Memory B cell (primary cell): ENCODE data around the gene ADGRL4.
"Not testable (repeated sequence)": the region's sequence is repeated elsewhere in the genome, so short reads cannot be mapped to it uniquely, and the experiment has no call there.

Source experiments
- ATAC-seq: fragments of 150-1000 bp; cut with Tn5 transposase; 2 replicates; pipeline ENCODE4 v1.10.0; 2021; ENCODE audit warnings: low read depth, mild to moderate bottlenecking, moderate library complexity
- DNase-seq, 2 donors: peaks; one replicate each; pipeline ENCODE4 v3.0.0; 2022; ENCODE audit warnings: low spot score in 2 of 2
- H3K27ac Mint-ChIP-seq: one replicate; pipeline ENCODE4 v1.8.0; 2022; ENCODE audit warnings: mild to moderate bottlenecking, moderate library complexity, mixed read lengths
- H3K27me3 Mint-ChIP-seq: one replicate; pipeline ENCODE4 v1.8.0; 2022; ENCODE audit warnings: mixed read lengths
- H3K36me3 Mint-ChIP-seq: one replicate; pipeline ENCODE4 v1.8.0; 2022; ENCODE audit warnings: mild to moderate bottlenecking, mixed read lengths
- H3K4me1 Mint-ChIP-seq: one replicate; pipeline ENCODE4 v1.8.0; 2022; ENCODE audit warnings: mixed read lengths
- H3K4me3 Mint-ChIP-seq: one replicate; pipeline ENCODE4 v1.8.0; 2022; ENCODE audit warnings: mild to moderate bottlenecking, moderate library complexity, mixed read lengths
- H3K9me3 Mint-ChIP-seq: one replicate; pipeline ENCODE4 v1.8.0; 2022; ENCODE audit warnings: mixed read lengths

The ADGRL4 gene

DNA sequence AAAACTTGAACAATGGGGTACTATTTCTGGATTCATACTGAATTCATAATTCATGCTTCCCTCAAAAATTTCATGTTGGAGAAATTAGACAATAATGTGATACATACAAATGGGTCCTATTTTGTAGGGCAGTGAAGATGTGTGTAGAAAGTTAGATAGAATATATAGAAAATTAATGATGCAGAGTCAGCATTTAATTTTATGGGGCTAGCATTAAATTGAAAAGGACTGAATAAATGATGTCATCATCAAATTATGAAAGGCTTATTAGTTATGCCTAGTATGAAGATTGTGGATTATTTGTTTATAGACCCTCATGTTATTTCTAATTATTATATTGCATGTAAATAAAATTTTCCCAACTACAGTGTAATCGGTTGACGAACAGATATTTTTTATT, 119.1 kb downstream of the ADGRL4 start:
- Mint-ChIP-seq H3K27ac (no peak overlapping the region), H3K9me3 (peaks cover 2% of the 10 kb centered on the region), H3K4me1 (no peaks in the 10 kb centered on the region), H3K27me3 (peaks cover 2% of the 10 kb centered on the region), H3K36me3 (no peaks in the 10 kb centered on the region), H3K4me3 (no peak overlapping the region)
- ATAC-seq (no peak), DNase-seq (no peak)

DNA sequence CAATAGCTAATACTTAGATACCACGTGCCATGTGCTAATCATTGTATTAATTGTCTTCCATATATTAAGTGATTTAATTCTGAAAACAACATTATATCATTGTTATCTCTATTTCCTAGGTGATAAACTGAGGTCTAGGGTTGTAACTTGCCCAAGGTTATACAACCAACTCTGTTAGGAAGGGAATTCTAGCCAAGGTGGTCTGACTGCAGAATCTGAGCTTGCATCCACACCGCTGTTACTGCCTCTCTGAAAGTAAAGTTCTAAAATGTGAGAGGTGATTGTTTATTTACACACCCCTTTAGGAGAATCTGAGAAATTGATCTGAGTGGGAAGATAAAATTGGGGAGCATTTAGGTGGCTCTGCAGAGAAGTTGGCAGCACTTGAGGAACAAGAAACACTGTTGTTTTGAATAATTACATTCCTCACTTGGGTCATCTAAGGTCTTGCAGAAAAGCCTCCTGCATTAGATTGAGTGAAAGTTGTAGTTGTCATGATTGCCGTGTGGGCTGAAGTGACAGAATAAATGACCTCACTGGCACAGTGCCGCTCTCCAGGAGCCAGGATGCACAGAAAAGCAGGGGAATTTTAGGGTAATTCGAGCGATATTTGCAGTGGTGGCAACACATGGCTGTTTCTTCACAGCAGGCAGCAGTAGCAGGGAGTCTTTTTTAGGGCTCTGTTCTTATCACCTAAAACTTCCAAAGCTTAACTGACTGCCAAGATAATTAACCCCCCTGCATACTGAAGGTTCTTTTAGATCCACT, 121.7 kb downstream of the ADGRL4 start:
- H3K36me3 Mint-ChIP-seq = no peaks in the 10 kb centered on the region
- no peak for DNase-seq
- ATAC-seq = no peak
- H3K4me1 Mint-ChIP-seq = no peaks in the 10 kb centered on the region
- H3K9me3 Mint-ChIP-seq = peaks cover 2% of the 10 kb centered on the region
- H3K4me3 Mint-ChIP-seq = no peak overlapping the region
- H3K27me3 Mint-ChIP-seq = peaks cover 2% of the 10 kb centered on the region
- H3K27ac Mint-ChIP-seq = no peak overlapping the region

DNA sequence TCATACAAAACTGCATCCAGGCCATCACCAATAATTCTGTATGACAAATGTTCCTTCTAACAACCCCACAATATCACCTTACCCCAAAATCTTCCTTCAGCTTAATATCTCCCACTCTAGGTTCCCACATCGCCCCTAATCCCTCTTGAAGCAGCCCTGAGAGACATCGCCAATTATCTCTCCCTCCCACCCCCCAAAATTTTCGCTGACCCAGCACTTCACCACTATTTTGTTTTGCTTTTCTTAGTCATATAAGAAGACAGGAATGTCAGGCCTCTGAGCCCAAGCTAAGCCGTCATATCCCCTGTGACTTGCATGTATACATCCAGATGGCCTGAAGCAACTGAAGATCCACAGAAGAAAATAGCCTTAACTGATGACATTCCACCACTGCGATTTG, 126.3 kb downstream of the ADGRL4 start:
- no peak for ATAC-seq
- Mint-ChIP-seq H3K9me3 (no peaks in the 10 kb centered on the region), H3K27me3 (no peaks in the 10 kb centered on the region), H3K27ac (no peak overlapping the region), H3K36me3 (no peaks in the 10 kb centered on the region), H3K4me1 (no peaks in the 10 kb centered on the region), H3K4me3 (no peak overlapping the region)
- no peak for DNase-seq

DNA sequence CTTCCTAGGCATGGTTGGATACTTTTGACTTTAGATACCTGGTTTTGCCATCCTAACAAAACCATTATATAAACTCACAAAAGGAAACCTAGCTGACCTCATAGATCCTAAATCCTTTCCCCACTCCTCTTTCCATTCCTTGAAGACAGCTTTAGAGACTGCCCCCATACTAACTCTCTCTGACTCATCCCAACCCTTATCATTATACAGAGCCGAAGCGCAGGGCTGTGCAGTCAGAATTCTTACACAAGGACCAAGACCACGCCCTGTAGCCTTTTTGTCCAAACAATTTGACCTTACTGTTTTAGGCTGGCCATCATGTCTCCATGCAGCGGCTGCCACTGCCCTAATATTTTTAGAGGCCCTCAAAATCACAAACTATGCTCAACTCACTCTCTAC, 130.5 kb downstream of the ADGRL4 start:
- DNase-seq, H3K27ac Mint-ChIP-seq, H3K4me1 Mint-ChIP-seq, H3K36me3 Mint-ChIP-seq, H3K4me3 Mint-ChIP-seq, H3K9me3 Mint-ChIP-seq, H3K27me3 Mint-ChIP-seq, ATAC-seq: not testable (repeated sequence)

DNA sequence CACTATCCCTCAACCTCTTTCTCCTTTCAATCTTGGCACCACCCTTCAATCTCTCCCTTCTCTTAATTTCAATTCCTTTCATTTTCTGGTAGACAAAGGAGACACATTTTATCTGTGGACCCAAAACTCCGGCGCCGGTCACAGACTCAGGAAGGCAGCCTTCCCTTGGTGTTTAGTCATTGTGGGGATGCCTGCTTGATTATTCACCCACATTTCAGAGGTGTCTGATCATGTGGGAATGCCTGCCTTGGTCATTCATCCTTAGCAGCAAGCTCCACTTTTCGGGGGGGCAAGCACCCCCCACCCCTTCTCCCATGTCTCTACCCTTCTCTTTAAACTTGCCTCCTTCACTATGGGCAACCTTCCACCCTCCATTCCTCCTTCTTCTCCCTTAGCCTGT, 133.7 kb downstream of the ADGRL4 start:
- not testable (repeated sequence) for ATAC-seq, H3K9me3 Mint-ChIP-seq, H3K27me3 Mint-ChIP-seq, H3K36me3 Mint-ChIP-seq, DNase-seq, H3K4me1 Mint-ChIP-seq, H3K4me3 Mint-ChIP-seq, H3K27ac Mint-ChIP-seq

DNA sequence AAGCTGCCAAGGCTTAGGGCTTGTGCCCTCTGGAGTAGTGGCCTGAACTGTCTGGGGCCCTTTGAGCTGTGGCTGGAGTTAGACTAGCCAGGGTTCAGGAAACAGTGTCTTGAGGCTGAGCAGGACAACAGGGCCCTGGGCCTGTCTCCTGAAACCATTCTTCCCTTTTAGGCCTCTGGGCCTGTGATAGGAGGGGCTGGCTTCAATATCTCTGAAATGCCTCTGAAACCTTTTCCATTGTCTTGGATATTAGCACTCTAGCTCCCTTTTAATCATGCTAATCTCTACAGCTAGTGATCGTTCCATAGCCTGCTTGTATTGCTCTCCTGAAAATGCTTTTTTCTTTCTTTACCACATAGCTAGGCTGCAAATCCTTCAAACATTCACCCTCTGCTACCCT, 135.3 kb downstream of the ADGRL4 start:
- H3K27ac Mint-ChIP-seq = no peak overlapping the region
- DNase-seq (no peak), ATAC-seq (no peak)
- H3K27me3 Mint-ChIP-seq = no peaks in the 10 kb centered on the region
- no peaks in the 10 kb centered on the region for H3K36me3 Mint-ChIP-seq
- H3K4me3 Mint-ChIP-seq = no peak overlapping the region
- no peaks in the 10 kb centered on the region for H3K4me1 Mint-ChIP-seq
- peaks cover 1% of the 10 kb centered on the region for H3K9me3 Mint-ChIP-seq

DNA sequence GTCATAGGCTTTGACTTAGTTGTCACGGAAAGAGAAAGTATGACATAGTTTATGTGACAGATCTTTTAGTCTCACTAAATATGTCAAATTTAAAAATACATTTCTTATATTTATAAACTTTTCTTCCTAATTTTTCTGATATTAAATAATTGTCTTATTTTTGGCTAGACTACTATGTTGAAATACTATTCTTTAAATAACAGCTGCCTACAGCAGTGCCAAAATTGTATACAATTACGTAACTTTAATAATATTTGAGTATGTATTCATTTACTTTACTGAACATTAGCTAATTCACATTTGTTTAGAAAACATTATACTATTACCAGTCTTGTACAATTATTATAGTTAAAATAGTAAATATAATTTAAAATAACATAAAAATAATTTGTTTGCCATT, 137.4 kb downstream of the ADGRL4 start:
- Mint-ChIP-seq H3K36me3 (no peaks in the 10 kb centered on the region), H3K4me3 (no peak overlapping the region), H3K9me3 (peaks cover 1% of the 10 kb centered on the region), H3K4me1 (no peaks in the 10 kb centered on the region), H3K27ac (no peak overlapping the region), H3K27me3 (no peaks in the 10 kb centered on the region)
- DNase-seq = no peak
- ATAC-seq = no peak

DNA sequence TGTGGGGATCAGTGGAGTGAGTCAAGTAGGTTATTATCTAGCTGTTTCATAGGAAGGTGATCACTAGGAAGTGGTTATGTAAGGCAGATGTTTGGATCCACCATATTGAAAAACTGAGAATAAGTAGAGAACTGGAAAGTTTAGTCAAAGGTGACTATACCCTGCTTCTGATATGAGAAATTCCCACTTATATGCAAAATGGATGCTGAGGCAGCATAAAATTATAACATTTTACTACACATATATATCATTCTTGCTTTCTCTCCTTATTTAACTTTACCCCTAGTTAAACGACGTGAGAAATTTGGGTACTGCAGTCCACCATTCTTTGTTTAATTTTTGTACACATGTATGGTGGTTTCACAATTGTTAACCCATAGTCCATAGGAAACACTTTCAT, 142.4 kb downstream of the ADGRL4 start:
- ATAC-seq (no peak), DNase-seq (no peak)
- Mint-ChIP-seq H3K27ac (no peak overlapping the region), H3K4me3 (no peak overlapping the region), H3K4me1 (no peaks in the 10 kb centered on the region), H3K36me3 (no peaks in the 10 kb centered on the region), H3K27me3 (no peaks in the 10 kb centered on the region), H3K9me3 (no peaks in the 10 kb centered on the region)

DNA sequence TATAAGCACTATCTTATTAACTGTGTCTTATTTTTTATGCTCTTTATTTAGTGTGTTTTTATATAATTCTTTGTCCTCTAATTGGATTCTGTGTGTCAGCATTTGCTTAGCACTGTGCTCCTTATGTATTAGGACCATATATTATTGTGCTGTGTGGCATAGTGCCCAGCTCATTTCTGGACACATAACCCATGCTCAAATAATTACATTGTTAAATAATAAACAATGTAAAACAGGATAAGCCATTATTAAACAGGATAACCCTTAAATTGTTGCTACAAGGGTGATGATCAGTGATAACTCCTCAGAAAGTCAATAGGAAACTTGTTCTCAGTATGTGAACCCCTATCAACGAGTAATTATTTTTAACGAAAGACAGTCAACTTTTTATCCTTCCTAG, 150.4 kb downstream of the ADGRL4 start:
- Mint-ChIP-seq H3K4me3 (no peak overlapping the region), H3K4me1 (no peaks in the 10 kb centered on the region), H3K36me3 (no peaks in the 10 kb centered on the region), H3K27me3 (peaks cover 6% of the 10 kb centered on the region), H3K9me3 (peaks cover 2% of the 10 kb centered on the region), H3K27ac (no peak overlapping the region)
- no peak for ATAC-seq
- no peak for DNase-seq

DNA sequence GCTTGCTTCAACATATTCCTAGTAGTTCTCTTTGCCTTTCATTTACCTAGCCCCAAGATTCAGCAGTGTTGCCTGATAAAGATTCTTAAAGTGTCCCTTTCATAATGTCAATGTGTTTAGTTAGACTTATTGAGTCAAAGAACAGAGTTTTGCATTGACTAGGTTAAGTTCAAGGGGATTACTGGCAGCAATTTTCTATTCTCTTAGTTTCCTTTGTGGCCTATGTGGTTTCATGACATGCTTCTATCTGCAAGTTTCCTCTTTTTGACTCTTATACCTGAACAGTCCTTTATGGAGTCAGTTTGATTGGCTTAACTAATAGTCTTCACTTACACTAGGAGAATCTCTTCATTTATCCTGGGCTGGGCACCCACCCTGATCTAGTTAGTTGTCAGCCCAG, 151.3 kb downstream of the ADGRL4 start:
- no peak overlapping the region for H3K27ac Mint-ChIP-seq
- no peaks in the 10 kb centered on the region for H3K36me3 Mint-ChIP-seq
- peaks cover 6% of the 10 kb centered on the region for H3K27me3 Mint-ChIP-seq
- ATAC-seq (no peak), DNase-seq (no peak)
- H3K9me3 Mint-ChIP-seq = peaks cover 2% of the 10 kb centered on the region
- H3K4me1 Mint-ChIP-seq = no peaks in the 10 kb centered on the region
- H3K4me3 Mint-ChIP-seq = no peak overlapping the region

DNA sequence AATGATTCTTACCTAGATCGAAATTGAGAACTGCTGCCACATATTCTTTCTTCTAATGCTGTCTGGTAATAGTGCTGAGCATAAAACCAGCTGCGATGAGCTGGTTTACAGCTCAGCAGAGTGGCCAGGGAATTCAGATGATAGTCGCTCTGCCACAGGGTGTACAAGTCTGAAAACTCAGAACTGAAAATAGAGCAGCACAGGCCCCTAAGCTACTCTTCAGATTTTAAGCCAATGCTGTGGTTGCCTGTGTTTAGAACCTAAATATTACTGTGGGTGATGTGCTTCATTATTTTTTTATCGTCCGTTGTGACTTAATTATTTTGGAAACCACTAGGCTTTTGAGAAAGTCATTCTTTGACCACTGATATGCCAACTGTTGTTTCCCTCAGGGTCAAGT, 152.0 kb downstream of the ADGRL4 start:
- H3K27me3 Mint-ChIP-seq = peaks cover 6% of the 10 kb centered on the region
- DNase-seq = no peak
- no peak overlapping the region for H3K27ac Mint-ChIP-seq
- no peak for ATAC-seq
- peaks cover 2% of the 10 kb centered on the region for H3K9me3 Mint-ChIP-seq
- H3K4me1 Mint-ChIP-seq = no peaks in the 10 kb centered on the region
- no peaks in the 10 kb centered on the region for H3K36me3 Mint-ChIP-seq
- H3K4me3 Mint-ChIP-seq = no peak overlapping the region

DNA sequence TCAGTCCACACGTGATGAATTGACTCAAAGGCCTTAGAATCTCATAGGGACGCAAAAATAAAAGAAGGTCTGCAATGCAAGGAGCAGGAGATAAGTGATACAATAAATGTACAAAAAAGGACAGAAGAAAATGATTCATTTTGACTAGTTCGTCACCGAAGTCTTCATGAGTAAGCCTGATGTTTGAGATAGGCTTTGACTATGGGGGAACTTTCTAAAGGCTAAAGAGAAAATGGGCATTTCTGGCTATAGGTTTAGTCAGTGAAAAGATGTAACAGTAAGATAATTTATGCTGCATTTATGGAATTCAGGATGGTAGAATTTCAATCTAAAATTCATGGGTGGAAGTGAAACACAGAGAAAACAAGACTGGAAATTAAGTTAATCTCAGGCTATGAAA, 163.0 kb downstream of the ADGRL4 start:
- DNase-seq (no peak), ATAC-seq (no peak)
- no peak overlapping the region for H3K27ac Mint-ChIP-seq
- no peak overlapping the region for H3K4me3 Mint-ChIP-seq
- no peaks in the 10 kb centered on the region for H3K36me3 Mint-ChIP-seq
- no peaks in the 10 kb centered on the region for H3K4me1 Mint-ChIP-seq
- no peaks in the 10 kb centered on the region for H3K9me3 Mint-ChIP-seq
- H3K27me3 Mint-ChIP-seq = no peaks in the 10 kb centered on the region

DNA sequence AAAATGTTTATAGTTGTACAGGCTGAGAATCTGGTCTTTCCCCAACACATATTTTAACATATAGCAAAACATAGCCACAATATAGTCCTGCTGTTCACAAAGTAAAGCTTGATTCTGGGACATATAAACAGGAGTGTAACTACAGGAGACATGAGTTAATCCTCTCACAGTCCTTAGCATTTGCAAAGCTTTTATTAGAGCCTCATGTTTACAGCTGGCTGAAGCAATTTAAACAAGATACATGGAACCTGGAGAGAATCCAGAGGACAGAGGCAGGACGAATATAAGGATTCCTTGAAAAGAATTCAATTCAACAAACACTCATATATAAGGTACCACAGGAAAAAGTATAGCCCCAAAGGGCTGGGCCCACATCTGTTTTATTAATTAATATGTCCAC, 163.4 kb downstream of the ADGRL4 start:
- no peaks in the 10 kb centered on the region for H3K4me1 Mint-ChIP-seq
- H3K9me3 Mint-ChIP-seq = no peaks in the 10 kb centered on the region
- no peaks in the 10 kb centered on the region for H3K36me3 Mint-ChIP-seq
- H3K27ac Mint-ChIP-seq = no peak overlapping the region
- DNase-seq (no peak), ATAC-seq (no peak)
- no peaks in the 10 kb centered on the region for H3K27me3 Mint-ChIP-seq
- H3K4me3 Mint-ChIP-seq = no peak overlapping the region

DNA sequence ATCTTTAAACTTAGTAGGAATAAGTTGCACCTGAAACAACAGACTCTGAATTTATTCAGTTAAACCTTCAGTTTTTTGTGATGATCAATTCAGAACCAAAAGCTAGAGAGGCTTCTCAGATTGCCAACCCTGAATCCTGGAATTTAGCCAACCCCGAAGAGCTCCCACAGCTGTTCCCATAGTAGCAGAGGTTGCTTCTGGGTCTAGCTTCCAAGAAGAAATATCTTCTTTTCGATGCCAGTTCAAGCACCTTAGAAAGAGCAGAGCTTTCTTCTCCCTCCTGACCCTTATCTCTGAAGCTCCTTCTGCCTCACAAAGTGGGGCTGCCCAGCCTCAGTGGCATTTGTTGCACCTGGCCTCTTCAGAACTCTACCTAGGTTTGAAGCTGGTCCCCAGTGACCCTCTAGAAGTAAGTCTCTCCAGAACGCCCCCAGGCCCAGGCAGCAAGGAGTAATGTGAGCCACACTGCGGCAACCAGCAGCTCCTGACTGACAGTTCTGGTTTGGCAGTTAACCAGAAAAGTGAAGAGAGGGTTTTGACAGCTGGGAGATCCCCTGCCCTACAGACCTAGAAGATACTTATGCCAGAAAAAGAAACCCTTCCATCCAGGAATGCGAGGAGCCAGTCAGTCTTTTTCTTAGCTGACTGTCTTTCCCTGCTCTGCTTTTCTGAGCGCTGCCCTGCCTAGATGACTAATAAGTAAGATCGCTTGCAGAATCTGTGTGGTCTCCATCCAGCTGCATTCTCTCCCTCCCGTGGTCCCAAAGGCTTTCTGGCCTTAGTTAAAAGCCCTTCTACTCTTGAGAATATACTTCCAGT, 165.9 kb downstream of the ADGRL4 start:
- Mint-ChIP-seq H3K4me3 (no peak overlapping the region), H3K27ac (no peak overlapping the region)

More for the DNA sequence above, 165.9 kb downstream of the ADGRL4 start:
- Mint-ChIP-seq H3K36me3 (no peaks in the 10 kb centered on the region), H3K27me3 (no peaks in the 10 kb centered on the region), H3K4me1 (peaks cover 6% of the 10 kb centered on the region), H3K9me3 (no peaks in the 10 kb centered on the region)
- ATAC-seq (no peak), DNase-seq (no peak)
